RWPE1 (cell line): Measurements from ENCODE around the gene PTPRU.
A peak's percentile ranks its signal among the peaks of the same experiment; 100 is the strongest.

ENCODE experiments used
- CTCF ChIA-PET: fragments of 350-600 bp; sonication (Branson Sonifier 250); formaldehyde crosslinking; extraction: SDS; loops from one replicate; lab custom pipeline; 2021; lab: Yijun Ruan, JAX
- POLR2A ChIA-PET: fragments of 400-600 bp; formaldehyde crosslinking; extraction: SDS; loops from one replicate; lab custom pipeline; 2020; ENCODE audit warnings: antibody characterized with exemption; ENCODE audit not compliant: low non-redundant PET; lab: Yijun Ruan, JAX
- DNase-seq: peaks from one replicate; pipeline ENCODE4 v3.0.0; 2012; ENCODE audit warnings: low spot score
- H3K27ac ChIP-seq: fragments of 450-650 bp; 2 replicates; pipeline ENCODE4 v1.5.1; 2017
- TF ChIP-seq, protein P1 (sequence below): fragments of 450-650 bp; conservative IDR thresholded peaks from 2 replicates; pipeline ENCODE4 v1.5.1; 2017; ENCODE audit warnings: low read depth, mild to moderate bottlenecking

PTPRU gene

GRCh38 chr1:29286194-29286767 lies 50.0 kb downstream of the PTPRU start:
- POLR2A ChIA-PET = no interaction called here
- peak overlapping the region; percentile 8; the same call in 1 of the 2 replicates for H3K27ac ChIP-seq
- CTCF ChIA-PET = interaction anchor here (1.2 kb wide), 1 partner anchor 418 kb away, joined by 3 read pairs; no protein-coding TSS in a partner anchor
- TF ChIP-seq, protein P1, sequence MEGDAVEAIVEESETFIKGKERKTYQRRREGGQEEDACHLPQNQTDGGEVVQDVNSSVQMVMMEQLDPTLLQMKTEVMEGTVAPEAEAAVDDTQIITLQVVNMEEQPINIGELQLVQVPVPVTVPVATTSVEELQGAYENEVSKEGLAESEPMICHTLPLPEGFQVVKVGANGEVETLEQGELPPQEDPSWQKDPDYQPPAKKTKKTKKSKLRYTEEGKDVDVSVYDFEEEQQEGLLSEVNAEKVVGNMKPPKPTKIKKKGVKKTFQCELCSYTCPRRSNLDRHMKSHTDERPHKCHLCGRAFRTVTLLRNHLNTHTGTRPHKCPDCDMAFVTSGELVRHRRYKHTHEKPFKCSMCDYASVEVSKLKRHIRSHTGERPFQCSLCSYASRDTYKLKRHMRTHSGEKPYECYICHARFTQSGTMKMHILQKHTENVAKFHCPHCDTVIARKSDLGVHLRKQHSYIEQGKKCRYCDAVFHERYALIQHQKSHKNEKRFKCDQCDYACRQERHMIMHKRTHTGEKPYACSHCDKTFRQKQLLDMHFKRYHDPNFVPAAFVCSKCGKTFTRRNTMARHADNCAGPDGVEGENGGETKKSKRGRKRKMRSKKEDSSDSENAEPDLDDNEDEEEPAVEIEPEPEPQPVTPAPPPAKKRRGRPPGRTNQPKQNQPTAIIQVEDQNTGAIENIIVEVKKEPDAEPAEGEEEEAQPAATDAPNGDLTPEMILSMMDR = no peak
- DNase-seq = no peak

GRCh38 chr1:29289493-29289892 lies 53.2 kb downstream of the PTPRU start:
- TF ChIP-seq, protein P1 = no peak
- ChIA-PET POLR2A (no interaction called here), CTCF (interaction anchor here (0.7 kb wide), 1 partner anchor 44 kb away, joined by 4 read pairs; no protein-coding TSS in a partner anchor)
- DNase-seq = no peak
- H3K27ac ChIP-seq = no peak overlapping the region

GRCh38 chr1:29290414-29290985 lies 54.2 kb downstream of the PTPRU start:
- ChIA-PET CTCF (interaction anchor here (0.6 kb wide), 1 partner anchor 650 kb away, joined by 5 read pairs; no protein-coding TSS in a partner anchor), POLR2A (no interaction called here)
- TF ChIP-seq, protein P1 = no peak
- DNase-seq = no peak
- H3K27ac ChIP-seq = no peak overlapping the region

DNA sequence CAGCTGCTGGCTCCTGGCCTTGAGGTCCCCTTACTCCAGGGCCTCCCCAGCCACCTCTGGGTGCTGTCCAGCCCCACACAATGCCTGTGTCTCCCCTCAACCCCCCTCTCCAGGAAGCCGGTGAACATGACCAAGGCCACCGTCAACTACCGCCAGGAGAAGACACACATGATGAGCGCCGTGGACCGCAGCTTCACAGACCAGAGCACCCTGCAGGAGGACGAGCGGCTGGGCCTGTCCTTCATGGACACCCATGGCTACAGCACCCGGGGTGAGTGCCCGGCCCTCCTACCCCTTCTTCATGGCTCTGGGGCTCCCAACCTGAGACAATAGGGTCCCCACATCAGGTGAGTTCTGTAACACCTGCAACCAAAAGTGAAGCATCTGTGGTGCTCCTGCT lies 55.4 kb downstream of the PTPRU start:
- TF ChIP-seq, protein P1 = no peak
- ChIA-PET POLR2A (no interaction called here), CTCF (interaction anchor here (0.6 kb wide), 1 partner anchor 47 kb away, joined by 4 read pairs; no protein-coding TSS in a partner anchor)
- no peak overlapping the region for H3K27ac ChIP-seq
- no peak for DNase-seq

- ChIA-PET CTCF (no interaction called here), POLR2A (no interaction called here)
- no peak overlapping the region for H3K27ac ChIP-seq
- TF ChIP-seq, protein P1 = no peak
- DNase-seq = peak; percentile 13
These were observed 56.0 kb downstream of the PTPRU start for GRCh38 chr1:29292344-29292743.

DNA sequence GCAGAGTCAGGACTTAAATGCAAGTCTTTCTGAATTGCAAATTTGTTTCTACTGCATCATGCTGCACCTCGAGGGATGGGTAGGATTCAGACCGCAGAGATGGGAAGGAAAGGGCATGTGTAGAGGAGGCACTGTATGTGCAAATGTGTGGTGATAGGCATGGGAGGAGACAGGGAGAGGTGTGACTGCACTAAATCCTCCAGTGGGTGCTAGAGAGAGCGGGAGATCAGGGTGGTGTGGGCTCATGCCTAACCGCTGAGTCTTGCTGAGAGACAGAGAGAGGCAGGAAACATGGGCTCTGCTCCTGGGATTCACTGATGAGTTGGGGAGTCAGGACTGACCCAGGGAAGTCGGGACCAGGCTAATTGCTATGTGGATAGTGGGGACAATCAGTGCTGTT lies 61.1 kb downstream of the PTPRU start:
- POLR2A ChIA-PET = no interaction called here
- TF ChIP-seq, protein P1 = no peak
- no peak for DNase-seq
- H3K27ac ChIP-seq = no peak overlapping the region
- CTCF ChIA-PET = no interaction called here
